NCI-H1694 (cell line): Measurements from ENCODE around the gene SART3.
A peak's percentile ranks its signal among the peaks of the same experiment; 100 is the strongest.
"Not testable (repeated sequence)": the region's sequence is repeated elsewhere in the genome, so short reads cannot be mapped to it uniquely, and the experiment has no call there.

Experiments used
- DNase-seq: peaks from one replicate; lab custom pipeline; 2025; lab: John Stamatoyannopoulos, UW

Gene SART3

DNA sequence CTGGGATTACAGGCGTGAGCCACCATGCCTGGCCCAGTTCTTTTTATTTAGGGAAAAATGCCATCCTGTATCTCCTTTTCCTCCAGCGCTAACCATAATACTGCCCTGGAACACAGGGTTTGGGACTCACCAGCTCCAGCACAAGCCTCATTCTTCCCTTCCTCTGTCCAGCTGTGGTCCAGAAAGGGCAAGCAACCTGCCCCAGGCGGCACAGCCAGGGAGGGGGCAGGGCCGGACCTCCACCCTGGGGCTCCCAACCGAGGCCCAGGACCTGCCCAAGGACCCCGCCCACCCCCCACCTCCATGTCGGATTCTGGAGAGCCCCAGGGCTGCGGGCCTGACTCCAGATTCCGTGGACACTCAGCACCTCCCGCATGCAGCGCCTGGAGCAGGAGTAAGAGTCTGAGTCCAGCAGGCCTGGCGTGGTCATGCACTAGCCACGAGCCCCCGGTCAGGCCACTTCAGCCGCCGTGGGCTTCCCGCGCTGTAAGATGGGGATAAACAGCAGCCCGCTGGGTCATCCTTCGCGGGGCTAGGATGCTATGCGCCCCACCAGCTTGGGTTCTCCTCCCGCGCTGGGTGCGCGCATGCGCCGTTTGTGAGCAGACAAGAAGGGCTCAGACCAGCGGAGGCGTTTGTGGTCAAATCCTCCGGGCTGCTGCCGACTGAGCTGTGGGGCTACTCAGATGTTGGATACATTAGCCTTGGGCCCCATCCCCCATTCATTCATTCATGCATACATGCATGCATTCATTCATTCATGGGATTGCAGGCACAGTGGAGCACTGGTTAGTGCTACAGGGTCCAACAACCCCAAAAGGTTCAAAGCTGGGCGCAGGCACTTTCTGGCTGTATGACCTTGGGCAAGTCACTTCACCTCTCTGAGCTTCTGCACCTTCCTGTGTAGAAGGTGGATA, 20.6 kb upstream of the SART3 start:
- DNase-seq, result no peak

DNA sequence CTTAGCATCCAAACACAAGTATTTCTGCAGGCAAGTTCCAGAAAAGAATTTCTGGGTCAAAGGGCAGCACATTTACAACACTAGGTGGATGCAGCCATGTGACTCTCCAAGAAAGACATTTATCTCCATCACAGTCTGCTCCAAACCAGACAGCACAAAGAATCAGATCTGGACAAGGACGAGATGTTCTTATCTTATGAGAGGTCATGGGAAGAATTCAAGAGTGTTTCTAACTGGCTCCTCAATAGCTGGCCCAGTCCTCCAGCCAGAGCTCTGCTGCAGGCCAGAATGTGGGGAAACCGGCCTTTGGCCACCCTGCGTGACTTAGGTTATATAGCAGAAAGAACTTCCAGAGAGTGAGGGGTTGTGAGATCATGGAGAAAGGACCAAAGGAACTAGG, 19.6 kb upstream of the SART3 start:
- no peak for DNase-seq

GRCh38 chr12:108578813-108579212, 17.8 kb upstream of the SART3 start:
- no peak for DNase-seq

- DNase-seq, result no peak
Measured at GRCh38 chr12:108578264-108578663, 17.3 kb upstream of the SART3 start.

DNA sequence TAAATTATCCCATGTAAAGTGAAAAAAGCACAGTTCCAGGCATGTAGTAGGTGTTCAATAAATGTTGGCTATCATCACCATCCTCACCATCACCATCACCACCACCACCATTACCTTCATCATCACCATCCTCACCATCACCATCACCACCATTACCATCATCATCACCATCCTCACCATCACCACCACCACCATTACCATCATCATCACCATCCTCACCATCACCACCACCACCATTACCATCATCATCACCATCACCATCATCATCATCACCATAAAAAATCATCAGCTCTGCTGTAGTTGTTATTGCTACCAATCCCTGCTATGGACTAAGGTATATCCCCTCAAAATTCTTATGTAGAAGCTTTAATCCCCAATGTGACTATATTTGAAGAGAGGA, 16.5 kb upstream of the SART3 start:
- no peak for DNase-seq

- DNase-seq, result no peak
Measured at GRCh38 chr12:108576660-108577234, 15.8 kb upstream of the SART3 start.

DNA sequence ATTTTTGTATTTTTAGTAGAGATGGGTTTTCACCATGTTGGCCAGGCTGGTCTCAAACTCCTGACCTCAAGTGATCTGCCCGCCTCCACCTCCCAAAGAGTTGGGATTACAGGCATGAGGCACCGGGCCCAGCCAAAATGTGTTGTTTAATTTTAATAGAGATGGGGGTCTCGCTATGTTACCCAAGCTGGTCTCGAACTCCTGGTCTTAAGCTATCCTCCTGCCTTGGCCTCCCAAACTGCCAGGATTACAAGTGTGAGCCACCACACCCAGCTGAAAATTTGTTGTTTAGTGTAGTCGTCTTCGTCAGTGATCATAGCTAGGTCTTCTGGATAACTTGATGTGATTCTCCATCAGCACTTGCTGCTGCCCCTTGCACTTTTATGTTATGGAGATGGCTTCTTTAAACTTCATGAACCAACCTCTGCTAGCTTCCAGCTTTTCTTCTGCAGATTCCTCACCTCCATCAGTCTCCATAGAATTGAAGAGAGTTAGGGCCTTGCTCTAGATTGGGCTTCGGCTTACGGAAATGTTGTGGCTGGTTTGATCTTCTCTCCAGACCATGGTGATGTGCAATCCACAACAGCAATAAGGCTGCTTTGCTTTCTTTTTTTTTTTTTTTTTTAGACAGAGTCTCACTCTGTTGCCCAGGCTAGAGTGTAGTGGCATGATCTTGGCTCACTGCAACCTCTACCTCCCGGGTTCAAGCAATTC, 14.4 kb upstream of the SART3 start:
- DNase-seq, result no peak

DNA sequence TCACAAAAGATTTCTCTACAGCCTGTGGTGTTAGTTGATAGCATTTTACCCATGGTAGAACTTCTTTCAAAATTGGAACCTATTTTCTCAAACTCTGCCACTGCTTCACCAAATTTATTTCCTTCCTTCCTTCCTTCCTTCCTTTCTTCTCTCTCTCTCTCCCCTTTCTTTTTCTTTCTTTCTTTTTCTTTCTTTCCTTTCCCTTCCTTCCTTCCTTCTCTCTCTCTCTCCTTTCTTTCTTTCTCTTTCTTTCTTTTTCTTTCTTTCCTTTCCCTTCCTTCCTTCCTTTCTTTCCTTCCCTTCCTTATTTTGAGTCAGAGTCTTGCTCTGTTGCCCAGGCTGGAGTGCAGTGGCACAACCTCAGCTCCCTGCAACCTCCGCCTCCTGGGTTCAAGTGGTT, 13.3 kb upstream of the SART3 start:
- not testable (repeated sequence) for DNase-seq

- DNase-seq, result no peak
Measured at GRCh38 chr12:108573317-108573716, 12.3 kb upstream of the SART3 start.

DNA sequence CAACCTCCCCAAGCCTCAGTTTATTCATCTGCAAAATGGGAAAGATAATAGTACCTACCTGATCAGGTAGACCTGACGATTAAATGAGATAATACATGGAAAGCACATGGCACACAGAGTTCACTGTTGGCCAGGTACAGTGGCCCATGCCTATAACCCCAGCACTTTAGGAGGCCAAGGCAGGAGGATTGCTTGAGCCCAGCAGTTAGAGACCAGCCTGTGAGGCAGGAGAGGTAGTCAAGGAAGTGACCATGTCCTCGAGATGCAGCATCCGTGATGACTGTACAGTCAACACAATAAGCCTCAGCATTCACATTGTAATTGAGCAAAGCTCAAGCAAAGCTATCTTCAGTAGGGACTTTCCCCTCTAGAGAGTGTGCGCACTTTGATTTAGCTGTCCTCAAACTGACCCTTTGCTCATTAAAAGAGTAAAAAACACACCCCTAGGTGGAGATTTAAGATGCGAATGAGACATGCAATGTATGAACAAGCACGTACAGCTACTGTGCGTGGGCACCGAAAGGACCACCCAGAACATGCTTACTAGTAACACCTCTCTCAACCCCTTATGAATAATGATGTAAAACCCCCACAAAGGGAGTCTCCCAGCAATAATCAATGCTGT, 11.3 kb upstream of the SART3 start:
- no peak for DNase-seq

GRCh38 chr12:108571609-108572165, 10.7 kb upstream of the SART3 start:
- no peak for DNase-seq

- peak; percentile 39 for DNase-seq
Measured at GRCh38 chr12:108570743-108571608, 10.0 kb upstream of the SART3 start.

- DNase-seq, result no peak
Measured at GRCh38 chr12:108568338-108569154, 7.6 kb upstream of the SART3 start.

GRCh38 chr12:108567406-108568337, 6.7 kb upstream of the SART3 start:
- no peak for DNase-seq

- DNase-seq, result no peak
Measured at GRCh38 chr12:108566452-108566851, 5.5 kb upstream of the SART3 start.

DNA sequence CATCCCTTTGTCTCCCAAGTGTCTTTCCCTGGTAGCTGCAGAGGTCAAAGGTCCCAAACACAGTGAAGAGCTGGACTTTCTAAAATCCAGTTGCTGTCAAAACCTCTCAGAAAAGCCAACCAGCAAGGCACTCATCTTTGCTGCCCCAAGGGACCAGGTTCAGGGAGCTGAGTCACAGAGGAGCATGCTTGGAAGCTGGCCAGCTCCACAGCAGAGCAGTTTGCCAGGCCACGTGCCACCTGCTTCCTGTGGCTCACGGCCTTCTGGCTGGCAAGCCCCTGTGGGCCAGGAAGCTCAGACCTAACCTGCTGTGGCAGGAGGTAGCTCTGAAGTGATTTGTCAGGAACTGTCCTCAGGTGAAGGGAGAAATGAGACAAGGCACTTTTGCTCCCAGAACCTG, 5.0 kb upstream of the SART3 start:
- peak; percentile 79 for DNase-seq

DNA sequence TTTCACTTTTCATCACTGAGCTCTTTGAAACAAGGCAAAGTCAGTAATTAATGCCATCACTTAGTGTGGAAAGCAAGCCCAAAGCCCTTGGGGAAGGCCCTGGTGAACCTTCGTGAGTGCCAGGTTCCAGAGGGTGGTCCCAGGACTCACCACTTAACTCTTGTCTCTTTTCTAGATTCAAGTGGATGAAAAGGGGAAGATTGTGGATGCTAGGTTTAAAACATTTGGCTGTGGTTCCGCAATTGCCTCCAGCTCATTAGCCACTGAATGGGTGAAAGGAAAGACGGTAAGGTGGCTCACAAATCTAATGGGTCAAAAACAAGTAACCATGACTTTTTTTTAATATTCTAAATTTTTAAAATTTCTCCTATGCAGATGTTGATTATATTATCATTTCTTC, 4.2 kb upstream of the SART3 start:
- no peak for DNase-seq

DNA sequence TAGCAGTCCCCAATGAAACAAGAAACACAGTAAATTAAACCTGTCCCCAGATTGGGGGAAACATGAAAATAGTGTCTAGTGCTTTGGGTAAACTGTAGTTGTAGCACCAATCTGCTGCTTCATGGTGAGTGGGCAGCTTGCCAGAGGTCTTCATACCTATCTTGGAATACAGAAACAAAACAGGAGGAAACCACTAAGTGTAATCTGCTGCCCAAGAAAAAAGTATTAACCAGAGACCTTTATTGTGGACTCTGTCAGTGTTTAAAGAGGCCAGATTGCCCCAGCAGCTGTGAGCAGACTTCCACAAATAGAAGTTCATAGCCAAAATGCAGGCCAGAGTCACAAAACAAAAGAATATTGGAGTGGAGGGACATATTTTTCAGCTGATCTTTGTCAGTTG, 3.8 kb upstream of the SART3 start:
- DNase-seq, result no peak

- no peak for DNase-seq
Measured at GRCh38 chr12:108563804-108564151, 2.8 kb upstream of the SART3 start.
